ENCODE measurements around the gene PLCB1. TPM values are rescaled to one million over a fixed set of nuclear protein-coding genes. Genes with fewer than 3 reads are reported as not detected.

Gene PLCB1
- total RNA-seq, 1 experiment from 2014 or later: 4.4 TPM

GRCh38 chr20:8720089-8720488 lies 588.0 kb downstream of the PLCB1 start:
- intact Hi-C loops (cut with micrococcal nuclease): loop anchor here (5.0 to 10.0 kb wide), 2 partner anchors 195 to 413 kb away; no protein-coding TSS in a partner anchor
- Histone ChIP-seq H3K9me3 (ENCODE audit: low read length) (no peaks in the 10 kb centered on the region), H3K4me1 (ENCODE audit: insufficient read depth, low read length) (no peaks in the 10 kb centered on the region), H3K79me2 (ENCODE audit: low read length) (no peaks in the 10 kb centered on the region), H2AFZ (ENCODE audit: low read length) (no peak overlapping the region), H3K9ac (ENCODE audit: low read length) (no peak overlapping the region), H3F3A (ENCODE audit: low read length, unreplicated experiment) (no peaks in the 10 kb centered on the region), H4K20me1 (ENCODE audit: low read length) (no peaks in the 10 kb centered on the region), H3K27me3 (ENCODE audit: low read length) (peaks cover 32% of the 10 kb centered on the region), H3K27ac (ENCODE audit: low read length) (no peak overlapping the region), H3K4me2 (ENCODE audit: low read length) (no peak overlapping the region), H3K36me3 (ENCODE audit: low read depth, low read length) (no peaks in the 10 kb centered on the region), H3K4me3 (ENCODE audit: low read length) (no peak overlapping the region), H3K9me2 (replicated peaks; ENCODE audit: low read length) (no peaks in the 10 kb centered on the region)
- no peak for ATAC-seq
- no peak for TF ChIP-seq EZH2phosphoT487 (IDR thresholded peaks at IDR 0.05; ENCODE audit: borderline replicate concordance, low read length)
- no peak for TF ChIP-seq EZH2 (IDR thresholded peaks at IDR 0.05; ENCODE audit: low read length, unreplicated experiment)
- TF ChIP-seq CTCF (conservative IDR thresholded peaks at IDR 0.05; ENCODE audit: low read depth, low read length): no peak
- CTCF ChIA-PET: no interaction called here
- POLR2A ChIA-PET (ENCODE audit: unreplicated experiment): no interaction called here
- BruUV-seq (replicated peaks): no TSS peak
- no peak for DNase-seq

GRCh38 chr20:8721098-8721497 lies 589.0 kb downstream of the PLCB1 start:
- CTCF ChIA-PET: interaction anchor here (1.7 to 3.0 kb wide), 2 partner anchors 740 to 784 kb away, joined by 8 to 46 read pairs; no protein-coding TSS in a partner anchor
- intact Hi-C loops (cut with micrococcal nuclease): loop anchor here (1.0 to 10.0 kb wide), 4 partner anchors 196 to 678 kb away; no protein-coding TSS in a partner anchor

More at GRCh38 chr20:8721098-8721497, 589.0 kb downstream of the PLCB1 start:
- no TSS peak for BruUV-seq (replicated peaks)
- H3K9me3 ChIP-seq (ENCODE audit: low read length): no peaks in the 10 kb centered on the region
- H4K20me1 ChIP-seq (ENCODE audit: low read length): no peaks in the 10 kb centered on the region
- peaks cover 24% of the 10 kb centered on the region; the same call in 1 of the 2 replicates for H3K27me3 ChIP-seq (ENCODE audit: low read length)
- H3K4me2 ChIP-seq (ENCODE audit: low read length): no peak overlapping the region
- H3K9ac ChIP-seq (ENCODE audit: low read length): no peak overlapping the region
- H3K36me3 ChIP-seq (ENCODE audit: low read depth, low read length): no peaks in the 10 kb centered on the region
- no peaks in the 10 kb centered on the region for H3K4me1 ChIP-seq (ENCODE audit: insufficient read depth, low read length)
- H3K9me2 ChIP-seq (replicated peaks; ENCODE audit: low read length): no peaks in the 10 kb centered on the region
- no peak for TF ChIP-seq EZH2phosphoT487 (IDR thresholded peaks at IDR 0.05; ENCODE audit: borderline replicate concordance, low read length)
- peak; percentile 89 for TF ChIP-seq CTCF (conservative IDR thresholded peaks at IDR 0.05; ENCODE audit: low read depth, low read length)
- POLR2A ChIA-PET (ENCODE audit: unreplicated experiment): no interaction called here
- no peak overlapping the region for H3K27ac ChIP-seq (ENCODE audit: low read length)
- H3F3A ChIP-seq (ENCODE audit: low read length, unreplicated experiment): no peaks in the 10 kb centered on the region
- H3K79me2 ChIP-seq (ENCODE audit: low read length): no peaks in the 10 kb centered on the region
- H2AFZ ChIP-seq (ENCODE audit: low read length): no peak overlapping the region
- DNase-seq: peak; percentile 74
- ATAC-seq: peak; percentile 65
- no peak overlapping the region for H3K4me3 ChIP-seq (ENCODE audit: low read length)

Data from PC-3 (cell line).